Pulmonary artery endothelial cell (primary cell): Measurements from ENCODE around the gene NRL. TPM values are rescaled to one million over a fixed set of nuclear protein-coding genes. Genes with fewer than 3 reads are reported as not detected.

ENCODE experiments used
- DNase-seq: peaks from one replicate; pipeline ENCODE4 v3.0.0-alpha.2; 2011; ENCODE audit warnings: low read depth, low spot score
- total RNA-seq: library from RNA; depleted of rRNA; stranded (reverse); fragments of >200 nt; gene quantifications from 2 replicates; pipeline ENCODE4 v1.2.3, GENCODE V29; 2014

Gene NRL
- total RNA-seq, 1 donor from 2014 or later = 0.33 TPM

DNA sequence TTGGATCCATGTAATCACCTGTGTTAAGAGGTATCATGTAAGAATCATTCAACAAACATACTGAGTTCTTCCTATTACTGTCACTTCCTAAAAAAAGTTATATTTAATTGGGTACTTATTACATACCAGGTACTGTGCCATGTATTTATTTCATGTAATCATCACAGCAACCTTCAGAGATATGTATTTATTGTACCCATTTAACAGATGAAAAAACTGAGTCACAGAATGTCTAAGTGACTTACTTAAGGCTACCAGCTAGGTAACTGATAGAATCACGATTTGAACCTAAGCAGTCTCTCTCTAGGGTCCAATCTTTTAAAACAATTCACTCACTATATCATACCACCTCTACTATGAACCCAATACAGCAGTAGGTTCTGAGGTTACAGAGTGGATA is 29.7 kb upstream of the NRL start:
- no peak for DNase-seq

DNA sequence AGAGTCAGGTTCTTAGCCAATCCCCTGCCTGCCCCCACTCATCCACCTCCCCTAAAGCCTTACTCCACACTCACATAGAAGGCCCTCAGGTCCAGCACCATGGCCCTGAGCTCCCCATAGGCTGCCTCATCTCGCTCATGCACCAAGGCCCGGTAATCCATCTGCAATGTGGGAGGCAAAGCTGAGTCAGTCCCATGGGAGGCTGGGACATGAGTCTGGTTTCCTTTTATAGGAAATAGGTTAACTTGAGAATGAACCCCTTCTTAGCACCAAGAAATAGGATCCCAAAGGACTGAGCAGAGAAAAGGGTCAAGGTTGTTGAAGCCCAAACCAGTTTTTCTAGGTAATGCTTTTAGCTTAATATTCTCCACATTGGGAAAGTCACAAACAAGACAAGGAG is 28.8 kb upstream of the NRL start:
- DNase-seq = no peak

DNA sequence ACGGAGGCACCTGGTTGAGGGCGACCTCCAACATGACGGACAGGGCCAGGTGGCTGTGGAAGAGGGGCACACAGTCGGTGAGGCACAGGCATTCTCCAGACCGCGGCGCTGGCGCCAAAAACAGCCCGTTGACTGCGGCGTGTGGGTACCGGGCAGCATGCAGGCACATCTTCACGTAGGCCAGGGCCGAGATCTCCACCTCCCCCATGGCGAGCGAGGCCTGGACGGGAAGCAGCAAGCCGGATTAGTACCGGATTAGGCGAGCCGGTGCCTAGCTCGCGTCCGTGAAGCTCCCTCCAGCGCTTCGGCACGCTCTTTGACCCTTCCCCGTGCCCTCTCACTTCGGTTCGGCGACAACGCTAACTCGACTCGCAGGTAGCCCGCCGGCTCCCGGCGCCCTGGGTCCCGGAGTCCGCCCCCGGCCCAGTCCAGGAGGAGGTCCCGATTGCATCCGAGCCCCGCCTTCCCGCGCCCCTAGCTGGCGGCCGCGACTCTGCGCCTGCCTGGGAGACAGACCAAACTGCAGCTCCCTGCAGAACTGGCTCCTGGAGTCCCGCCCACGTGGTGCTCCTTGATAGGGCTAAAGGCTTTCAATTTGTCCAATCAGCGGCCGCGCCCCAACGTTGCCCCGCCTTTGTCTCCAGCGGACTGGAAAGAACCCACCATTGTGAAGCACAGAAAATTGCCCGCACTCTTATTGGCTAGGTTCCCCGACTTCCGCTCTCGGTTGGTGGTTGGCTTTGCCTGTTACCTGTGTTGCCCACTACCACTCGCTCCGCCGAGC is 26.5 kb upstream of the NRL start, which contains the start of gene EMC9:
Gene EMC9 (minus strand): TSS at position 495 of the 784 bp plus-strand sequence. CDS start 287 bp downstream, at position 208.
- DNase-seq = peak; percentile 95

DNA sequence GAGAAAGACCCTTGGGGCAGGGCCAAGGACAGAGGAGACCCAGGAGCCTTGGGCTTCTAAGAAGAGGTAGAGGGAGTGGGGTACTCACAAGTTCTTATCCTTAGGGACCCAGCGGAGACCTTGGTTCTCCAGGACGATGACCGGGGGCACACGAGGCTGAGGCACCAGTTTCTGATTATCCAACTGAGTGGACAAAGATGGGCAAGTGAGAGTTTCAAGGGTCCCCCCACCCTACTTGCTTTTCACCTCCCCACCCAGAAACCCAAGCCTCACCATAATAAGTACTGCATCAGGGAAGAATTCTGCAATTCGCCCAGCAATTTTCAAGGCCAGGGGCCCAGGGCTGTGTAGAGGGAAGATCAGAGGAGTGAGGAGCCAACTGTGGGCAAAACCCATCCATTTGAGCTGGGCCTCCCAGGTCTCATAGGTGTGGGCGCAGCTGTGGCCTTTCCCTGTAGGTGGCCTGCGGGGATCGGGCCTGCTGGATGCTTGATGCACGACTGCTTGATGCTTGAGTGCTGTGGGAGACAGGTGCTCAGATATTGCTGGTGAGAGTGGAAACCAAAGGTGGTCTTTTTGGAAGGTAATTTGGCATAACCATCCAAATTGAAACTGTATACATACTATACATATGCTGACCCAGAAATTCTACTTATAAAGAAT is 24.7 kb upstream of the NRL start:
- DNase-seq = no peak

DNA sequence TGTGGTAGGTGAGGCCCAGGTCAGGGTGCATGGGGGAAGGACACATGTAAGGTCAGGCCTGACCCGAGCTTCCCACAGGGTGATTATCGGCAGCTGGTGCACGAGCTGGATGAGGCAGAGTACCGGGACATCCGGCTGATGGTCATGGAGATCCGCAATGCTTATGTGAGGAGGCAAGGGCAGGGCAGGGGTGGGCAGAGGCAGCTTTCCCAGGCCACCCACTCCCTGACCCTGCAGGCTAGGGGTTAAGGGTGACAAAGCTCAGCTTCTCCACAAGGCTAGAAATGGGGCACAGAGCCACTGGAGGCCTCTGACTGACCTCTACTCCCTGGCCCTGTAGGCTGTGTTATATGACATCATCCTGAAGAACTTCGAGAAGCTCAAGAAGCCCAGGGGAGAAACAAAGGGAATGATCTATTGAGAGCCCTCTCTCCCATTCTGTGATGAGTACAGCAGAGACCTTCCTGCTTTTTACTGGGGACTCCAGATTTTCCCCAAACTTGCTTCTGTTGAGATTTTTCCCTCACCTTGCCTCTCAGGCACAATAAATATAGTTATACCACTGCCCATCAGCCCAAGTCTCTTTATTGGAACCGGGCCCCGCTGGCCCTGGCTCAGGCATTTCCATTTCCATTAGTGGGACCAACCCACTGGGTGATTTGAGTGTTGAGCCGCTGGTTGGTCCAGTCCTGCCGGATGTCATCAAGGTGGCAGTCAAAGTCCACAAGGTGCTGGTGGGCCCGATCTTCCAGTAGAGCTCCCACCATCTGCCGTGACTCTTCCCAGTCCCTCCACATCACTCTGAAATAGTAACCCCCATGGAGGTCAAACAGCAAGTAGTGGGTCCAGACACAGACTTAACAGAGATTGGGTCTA is 23.9 kb upstream of the NRL start:
- DNase-seq = no peak

DNA sequence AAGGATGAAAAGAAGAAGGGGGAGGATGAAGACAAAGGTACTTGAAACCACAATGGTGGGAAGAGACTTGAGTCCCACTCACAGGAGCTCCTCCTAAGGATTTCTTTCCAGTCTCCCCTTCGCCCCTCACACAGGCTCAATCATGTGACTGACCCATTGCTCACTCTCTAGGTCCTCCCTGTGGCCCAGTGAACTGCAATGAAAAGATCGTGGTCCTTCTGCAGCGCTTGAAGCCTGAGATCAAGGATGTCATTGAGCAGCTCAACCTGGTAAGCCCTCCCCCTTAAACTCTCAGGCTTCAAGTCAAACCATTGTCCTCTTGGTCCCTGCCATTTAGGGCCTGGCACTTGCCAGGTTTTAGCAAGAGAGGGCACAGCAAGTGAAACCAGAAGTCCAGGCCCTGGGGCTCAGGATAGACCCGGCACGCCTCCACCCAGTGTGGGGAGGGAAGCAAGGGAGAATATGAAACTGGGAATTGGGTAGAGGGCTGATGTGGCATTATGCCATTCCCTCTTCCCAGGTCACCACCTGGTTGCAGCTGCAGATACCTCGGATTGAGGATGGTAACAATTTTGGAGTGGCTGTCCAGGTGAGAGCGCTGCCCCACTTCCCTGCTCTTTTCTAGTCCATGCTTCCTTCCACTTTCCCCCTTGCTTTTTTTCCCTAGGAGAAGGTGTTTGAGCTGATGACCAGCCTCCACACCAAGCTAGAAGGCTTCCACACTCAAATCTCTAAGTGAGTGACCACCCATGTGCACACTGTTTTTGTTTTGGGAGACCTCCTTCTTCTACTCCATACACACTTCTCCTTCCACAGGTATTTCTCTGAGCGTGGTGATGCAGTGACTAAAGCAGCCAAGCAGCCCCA is 23.0 kb upstream of the NRL start:
- no peak for DNase-seq

DNA sequence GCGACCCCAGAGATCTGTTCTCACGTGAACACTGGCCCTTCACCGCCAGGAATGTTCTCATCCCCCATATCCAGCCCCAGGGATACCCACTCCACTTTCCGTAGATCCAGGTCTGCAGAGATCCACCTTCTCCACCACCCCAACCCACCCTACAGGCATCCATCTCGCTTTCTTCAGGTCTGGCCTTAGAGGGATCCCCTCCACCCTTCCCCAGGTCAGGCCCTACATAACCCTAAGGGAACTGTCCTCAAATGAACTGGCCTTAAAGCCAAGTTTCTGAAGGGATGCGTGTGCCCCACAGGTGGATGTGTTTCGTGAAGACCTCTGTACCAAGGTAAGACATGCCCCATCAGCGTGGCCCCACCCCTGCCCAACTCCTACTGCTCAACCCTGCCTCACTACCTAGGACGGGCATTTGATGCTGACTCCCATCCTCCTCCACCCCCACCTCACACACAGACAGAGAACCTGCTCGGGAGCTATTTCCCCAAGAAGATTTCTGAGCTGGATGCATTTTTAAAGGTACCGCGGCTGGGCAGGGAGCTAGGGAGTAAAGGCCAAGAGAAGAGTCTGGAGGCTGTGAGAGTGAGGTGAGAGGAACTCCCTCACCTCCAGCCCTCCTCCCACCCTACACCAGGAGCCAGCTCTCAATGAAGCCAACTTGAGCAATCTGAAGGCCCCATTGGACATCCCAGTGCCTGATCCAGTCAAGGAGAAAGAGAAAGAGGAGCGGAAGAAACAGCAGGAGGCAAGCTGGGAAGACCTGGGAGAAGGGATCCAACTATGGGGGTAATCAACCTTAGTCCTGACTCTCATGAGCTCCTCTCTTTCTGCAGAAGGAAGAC is 22.2 kb upstream of the NRL start:
- no peak for DNase-seq

DNA sequence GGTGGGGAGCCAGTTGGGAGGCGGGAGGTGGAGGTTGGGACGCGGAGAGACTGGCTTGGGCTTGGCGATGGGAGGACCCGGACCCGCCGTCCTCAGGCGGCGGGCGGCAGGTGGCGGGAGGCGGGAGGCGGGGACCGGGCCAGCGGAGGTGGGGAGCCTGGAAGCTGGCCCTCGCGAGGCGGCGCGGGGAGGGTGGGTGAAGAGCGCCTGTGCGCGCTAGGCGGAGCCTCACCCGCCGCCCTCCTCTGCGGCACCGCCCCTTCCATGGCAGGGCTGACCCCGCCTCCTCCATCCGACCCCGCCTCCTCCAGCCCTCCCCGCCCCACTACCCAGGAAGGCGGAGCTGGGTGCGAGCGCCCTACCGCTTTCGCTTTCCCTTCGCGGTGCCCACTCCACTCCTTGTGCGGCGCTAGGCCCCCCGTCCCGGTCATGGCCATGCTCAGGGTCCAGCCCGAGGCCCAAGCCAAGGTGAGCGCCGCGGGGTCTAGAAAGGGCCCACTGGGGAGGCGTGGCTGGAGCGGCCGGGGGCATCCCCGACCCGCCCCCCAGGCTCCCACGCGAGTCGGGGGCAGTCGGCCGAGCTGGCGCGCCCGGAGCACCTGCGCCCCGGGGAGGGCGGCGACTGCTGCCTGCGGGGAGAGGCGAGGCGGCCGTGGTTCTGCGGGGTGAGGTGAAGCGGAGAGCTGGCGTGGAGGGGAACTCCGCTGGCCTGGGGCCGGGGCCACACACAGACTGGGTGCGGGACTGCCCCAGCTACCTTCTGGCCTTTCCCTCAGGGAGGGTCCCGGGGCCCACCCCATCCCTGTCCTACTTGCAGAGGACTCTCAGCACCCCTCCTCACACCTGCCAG is 21.3 kb upstream of the NRL start, which contains the start of gene PSME1:
Gene PSME1 (plus strand): TSS at position 361 of the 850 bp plus-strand sequence. CDS start 69 bp downstream, at position 430.
- peak; percentile 47 for DNase-seq

DNA sequence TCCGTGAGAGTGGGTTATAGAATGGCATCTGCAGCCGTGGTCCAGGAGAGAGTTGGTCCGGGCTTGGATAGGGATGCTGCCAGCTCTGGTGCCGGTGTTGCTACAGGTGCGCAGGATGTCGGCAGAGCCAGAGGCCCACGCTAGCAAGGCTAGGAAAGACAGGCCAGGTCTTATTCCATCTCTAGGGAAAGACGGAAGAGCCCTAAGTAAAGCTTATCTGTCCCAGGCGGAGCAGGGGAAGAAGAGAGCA is 20.8 kb upstream of the NRL start:
- no peak for DNase-seq

DNA sequence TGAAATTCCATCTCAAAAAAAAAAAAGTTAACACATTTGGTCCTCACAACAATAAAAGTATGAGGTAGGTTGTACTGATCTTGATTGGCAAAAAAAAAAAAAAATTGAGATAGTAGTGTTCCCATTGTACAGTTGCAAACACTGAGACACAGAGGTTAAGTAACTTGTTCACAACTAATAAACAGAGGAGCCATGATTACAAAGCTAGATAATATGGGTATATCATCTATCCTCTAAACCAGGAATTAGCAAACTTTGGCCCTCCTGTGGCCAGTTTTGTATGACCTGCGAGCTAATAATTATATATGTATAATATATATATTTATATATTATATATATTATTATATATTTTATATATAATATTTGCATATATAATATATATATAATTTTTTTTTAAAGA is 19.0 kb upstream of the NRL start:
- no peak for DNase-seq

DNA sequence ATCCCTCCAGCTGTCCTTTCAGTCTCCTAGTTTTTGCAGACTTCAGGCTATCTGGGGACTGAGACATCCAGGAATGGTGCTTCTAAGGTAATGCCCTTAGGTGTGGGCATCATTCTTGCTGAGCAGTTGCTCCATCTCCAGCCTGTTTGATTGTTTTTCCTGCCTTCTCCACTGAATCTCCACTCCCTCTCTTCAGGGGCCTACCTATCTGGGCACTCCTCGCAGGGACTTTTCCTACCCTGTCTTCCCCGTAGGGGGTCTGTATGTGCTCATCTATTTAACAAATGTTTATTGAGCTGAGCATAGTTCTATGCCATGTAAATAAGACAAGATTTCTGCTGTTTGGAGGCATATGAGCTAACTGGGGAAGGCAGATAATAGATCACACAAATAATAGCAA is 18.2 kb upstream of the NRL start:
- no peak for DNase-seq

DNA sequence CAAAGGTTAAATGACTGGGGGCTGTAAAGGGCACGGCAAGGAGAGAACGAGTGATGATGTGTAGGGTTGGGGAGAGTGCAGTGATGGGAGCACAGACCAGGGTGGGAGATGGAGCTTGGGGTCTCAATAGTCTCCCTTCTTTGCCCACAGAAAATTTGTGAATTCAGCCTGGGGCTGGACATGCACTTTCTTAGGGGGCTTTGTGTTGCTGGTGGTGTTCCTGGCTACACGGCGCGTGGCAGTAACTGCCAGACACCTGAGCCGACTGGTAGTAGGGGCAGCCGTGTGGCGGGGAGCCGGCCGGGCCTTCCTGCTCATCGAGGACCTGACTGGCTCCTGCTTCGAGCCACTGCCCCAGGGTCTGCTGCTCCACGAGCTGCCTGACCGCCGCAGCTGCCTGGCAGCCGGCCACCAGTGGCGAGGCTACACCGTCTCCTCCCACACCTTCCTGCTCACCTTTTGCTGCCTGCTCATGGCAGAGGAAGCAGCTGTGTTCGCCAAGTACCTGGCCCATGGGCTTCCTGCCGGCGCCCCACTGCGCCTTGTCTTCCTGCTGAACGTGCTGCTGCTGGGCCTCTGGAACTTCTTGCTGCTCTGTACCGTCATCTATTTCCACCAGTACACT is 17.4 kb upstream of the NRL start:
- DNase-seq = no peak

DNA sequence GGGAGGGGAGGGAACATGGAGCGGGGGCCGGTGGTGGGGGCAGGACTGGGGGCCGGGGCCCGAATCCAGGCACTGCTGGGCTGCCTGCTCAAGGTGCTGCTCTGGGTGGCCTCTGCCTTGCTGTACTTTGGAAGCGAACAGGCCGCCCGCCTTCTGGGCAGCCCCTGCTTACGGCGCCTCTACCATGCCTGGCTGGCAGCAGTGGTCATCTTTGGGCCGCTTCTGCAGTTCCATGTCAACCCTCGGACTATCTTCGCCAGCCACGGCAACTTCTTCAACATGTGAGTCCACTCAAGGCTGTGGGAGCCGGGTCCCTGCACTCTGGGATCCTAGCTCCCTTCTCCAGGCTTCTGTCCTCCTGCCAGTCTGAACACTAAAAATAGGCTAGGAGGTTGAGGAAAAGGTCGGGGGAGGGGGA is 16.8 kb upstream of the NRL start:
- DNase-seq = no peak

DNA sequence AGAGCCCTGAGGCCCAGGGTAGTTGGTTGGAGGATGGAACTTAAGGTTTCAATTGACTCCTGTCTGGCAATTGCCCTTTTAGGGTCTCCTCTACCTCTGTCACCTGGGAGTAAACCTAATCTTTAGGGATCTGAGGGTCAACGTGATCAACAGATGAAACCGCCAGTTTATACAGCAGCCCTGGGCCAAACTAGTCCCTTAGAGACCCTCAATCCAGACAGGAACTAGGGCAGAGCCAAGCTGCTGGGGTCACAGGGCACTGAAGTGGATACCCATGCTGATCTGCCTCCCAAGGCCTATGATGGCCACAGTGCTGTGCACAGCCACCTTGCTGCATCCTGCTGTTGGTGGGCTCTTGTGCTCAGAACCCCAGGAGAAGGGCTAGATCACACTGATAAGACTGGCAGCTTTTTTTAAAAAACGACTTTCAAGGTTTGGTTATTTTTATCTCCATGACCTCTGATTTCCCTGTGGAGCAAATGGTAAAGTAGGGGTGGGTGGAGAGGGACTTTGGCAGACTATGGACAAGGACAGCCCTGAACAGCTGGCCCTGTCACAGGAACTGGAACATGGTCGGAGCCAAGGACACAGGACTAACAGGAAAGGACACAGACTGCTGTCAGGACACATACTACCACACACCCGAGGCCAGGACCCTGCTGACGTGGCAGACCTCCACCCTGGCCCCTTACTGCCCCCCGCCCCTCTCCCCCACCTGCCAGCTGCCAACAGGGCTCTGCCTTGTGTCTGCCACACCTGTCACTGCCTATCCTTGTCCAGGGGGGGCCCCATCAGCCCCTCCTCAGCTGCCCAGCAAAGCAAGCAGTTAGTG is 16.2 kb upstream of the NRL start:
- DNase-seq = no peak

DNA sequence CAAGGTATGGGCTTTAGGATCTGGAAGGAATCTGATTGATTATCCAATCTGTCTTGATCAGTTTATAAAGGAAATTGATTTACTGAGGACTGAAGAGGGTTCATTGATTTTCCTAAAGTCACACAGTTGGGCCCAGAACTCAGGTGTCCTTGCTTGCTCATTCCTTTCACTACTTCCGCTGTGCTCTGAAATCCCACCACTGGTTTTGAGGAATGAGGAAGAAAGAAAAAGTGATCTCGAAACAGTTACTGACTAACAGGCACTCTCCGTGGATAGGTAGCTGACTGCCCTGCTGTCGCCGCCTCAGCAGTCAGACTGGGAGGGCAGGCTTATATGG is 15.6 kb upstream of the NRL start, which contains the start of gene FITM1:
Gene FITM1 (plus strand): TSS at position 280 of the 337 bp plus-strand sequence. CDS start 905 bp downstream, outside the sequence.
- no peak for DNase-seq

DNA sequence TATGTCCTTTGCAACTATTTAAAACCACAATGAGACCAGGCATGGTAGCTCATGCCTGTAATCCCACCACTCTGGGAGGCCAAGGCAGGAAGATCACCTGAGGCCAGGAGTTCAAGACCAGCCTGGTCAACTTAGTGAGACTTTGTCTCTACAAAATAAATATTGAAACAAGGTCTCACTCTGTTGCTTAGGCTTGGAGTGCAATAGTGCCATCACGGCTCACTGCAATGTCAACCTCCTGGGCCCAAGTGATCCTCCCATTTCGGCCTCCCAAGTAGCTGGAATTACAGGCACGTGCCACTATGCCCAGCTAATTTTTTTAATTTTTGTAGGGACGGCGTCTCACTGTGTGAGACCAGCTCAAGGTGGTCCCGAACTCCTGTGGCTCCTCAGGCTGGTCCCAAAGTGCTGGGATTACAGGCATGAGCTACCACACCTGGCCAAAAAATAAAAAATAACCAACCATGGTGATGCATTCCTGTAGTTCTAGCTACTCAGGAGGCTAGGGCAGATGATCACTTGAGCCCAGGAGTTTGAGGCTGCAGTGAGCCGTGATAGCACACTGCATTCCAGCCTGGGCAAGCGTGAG is 14.8 kb upstream of the NRL start:
- no peak for DNase-seq

DNA sequence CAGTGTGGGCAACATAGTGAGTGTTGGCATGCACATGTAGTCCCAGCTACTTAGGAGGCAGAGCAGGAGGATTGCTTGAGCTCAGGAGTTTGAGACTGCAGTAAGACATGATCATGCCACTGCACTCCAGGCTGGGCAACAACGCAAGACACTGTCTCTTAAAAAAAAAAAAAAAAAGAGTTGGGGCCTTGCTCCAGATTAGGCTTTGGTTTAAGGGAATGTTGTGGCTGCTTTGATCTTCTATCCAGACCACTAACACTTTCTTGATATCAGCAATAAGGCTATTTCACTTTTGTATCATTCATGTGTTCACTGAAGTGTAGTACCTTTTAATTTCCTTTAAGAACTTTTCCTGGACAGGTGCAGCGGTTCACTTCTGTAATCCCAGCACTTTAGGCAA is 12.9 kb upstream of the NRL start:
- DNase-seq = no peak

DNA sequence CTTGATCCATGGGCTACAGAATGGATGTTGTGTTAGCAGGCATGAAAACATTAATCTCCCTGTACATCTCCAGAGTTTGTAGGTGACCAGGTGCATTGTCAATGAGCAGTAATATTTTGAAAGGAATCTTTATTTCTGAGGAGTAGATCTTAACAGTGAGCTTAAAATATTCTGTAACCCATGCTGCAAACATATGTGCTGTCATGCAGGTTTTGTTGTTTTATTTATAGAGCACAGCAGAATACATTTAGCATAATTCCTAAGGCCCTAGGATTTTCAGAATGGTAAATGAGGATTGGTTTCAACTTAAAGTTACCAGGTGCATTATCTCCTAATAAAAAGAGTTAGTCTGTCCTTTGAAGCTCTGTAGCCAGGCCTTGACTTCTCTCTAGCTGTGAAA is 12.2 kb upstream of the NRL start:
- no peak for DNase-seq
